ENCODE data around the gene NEURL2. TPM values are rescaled to one million over a fixed set of nuclear protein-coding genes. Genes with fewer than 3 reads are reported as not detected.

Gene NEURL2
- total RNA-seq, 4 donors from 2014 or later: 14.7 to 30.4 (median 18.1) TPM

- TF ChIP-seq EP300 (IDR thresholded peaks at IDR 0.05; ENCODE audit: low read depth) (no peak), POLR2A (IDR thresholded peaks at IDR 0.05) (no peak), CTCF (IDR thresholded peaks at IDR 0.05) (no peak), POLR2AphosphoS5 (IDR thresholded peaks at IDR 0.05) (no peak)
- in situ Hi-C loops (cut with MboI; ENCODE audit: low pct_ligation_motif_present in 1 of 4, low pct_unique_long_range_greater_than_20kb in 1 of 4, low sequenced_read_pairs in 3 of 4) (no loop called here), intact Hi-C loops (cut with DNase I; ENCODE audit: low total_unique reads) (loop anchor here (10.0 kb wide), 1 partner anchor 103 kb away; the partner anchor contains the start of genes DNTTIP1 and WFDC3)
- DNase-seq: no peak
- H3K36me3 ChIP-seq: peaks cover 0 to 37% (median 6%) of the 10 kb centered on the region in 4 donors
- H3K4me1 ChIP-seq: peaks cover 5 to 11% (median 10%) of the 10 kb centered on the region in 4 donors
- H3K27me3 ChIP-seq: no peaks in the 10 kb centered on the region
- no peaks in the 10 kb centered on the region for H3K9me3 ChIP-seq
- WGBS, 2 donors (ENCODE audit: low coverage in 1 of 2): 92% methylated on average over 7 of the region's 7 CpGs; no CpG with 5 or more reads in 1 of the 2 donors
- H3K4me3 ChIP-seq: no peak overlapping the region
- no peak overlapping the region for H3K27ac ChIP-seq
Observed at GRCh38 chr20:45897692-45898091, 6.7 kb upstream of the NEURL2 start.

- Histone ChIP-seq H3K27me3 (no peaks in the 10 kb centered on the region), H3K27ac (no peak overlapping the region), H3K4me3 (no peak overlapping the region), H3K9me3 (no peaks in the 10 kb centered on the region), H3K4me1 (peaks cover 9 to 15% (median 14%) of the 10 kb centered on the region in 4 donors), H3K36me3 (peaks cover 0 to 37% (median 6%) of the 10 kb centered on the region in 4 donors)
- 83% methylated on average over 2 of the region's 2 CpGs; no CpG with 5 or more reads in 1 of the 2 donors for WGBS, 2 donors (ENCODE audit: low coverage in 1 of 2)
- in situ Hi-C loops (cut with MboI; ENCODE audit: low pct_ligation_motif_present in 1 of 4, low pct_unique_long_range_greater_than_20kb in 1 of 4, low sequenced_read_pairs in 3 of 4): no loop called here
- no peak for DNase-seq
- no peak for TF ChIP-seq EP300 (IDR thresholded peaks at IDR 0.05; ENCODE audit: low read depth)
- TF ChIP-seq POLR2A (IDR thresholded peaks at IDR 0.05): no peak
- TF ChIP-seq CTCF (IDR thresholded peaks at IDR 0.05): no peak
- no peak for TF ChIP-seq POLR2AphosphoS5 (IDR thresholded peaks at IDR 0.05)
- intact Hi-C loops (cut with DNase I; ENCODE audit: low total_unique reads): loop anchor here (10.0 kb wide), 1 partner anchor 102 kb away; the partner anchor contains the start of genes DNTTIP1 and WFDC3
Observed at GRCh38 chr20:45897289-45897688, 6.3 kb upstream of the NEURL2 start.

GRCh38 chr20:45896641-45897161, 5.7 kb upstream of the NEURL2 start:
- Histone ChIP-seq H3K4me1 (peaks cover 14 to 21% (median 20%) of the 10 kb centered on the region in 4 donors), H3K27me3 (no peaks in the 10 kb centered on the region), H3K36me3 (peaks cover 0 to 37% (median 6%) of the 10 kb centered on the region in 4 donors), H3K9me3 (no peaks in the 10 kb centered on the region), H3K27ac (no peak overlapping the region), H3K4me3 (no peak overlapping the region)
- TF ChIP-seq POLR2A (IDR thresholded peaks at IDR 0.05) (no peak), CTCF (IDR thresholded peaks at IDR 0.05) (no peak), EP300 (IDR thresholded peaks at IDR 0.05; ENCODE audit: low read depth) (no peak), POLR2AphosphoS5 (IDR thresholded peaks at IDR 0.05) (no peak)
- no peak for DNase-seq
- 86% methylated on average over 14 of the region's 14 CpGs; no CpG with 5 or more reads in 1 of the 2 donors for WGBS, 2 donors (ENCODE audit: low coverage in 1 of 2)
- intact Hi-C loops (cut with DNase I; ENCODE audit: low total_unique reads) (loop anchor here (10.0 kb wide), 1 partner anchor 102 kb away; the partner anchor contains the start of genes DNTTIP1 and WFDC3), in situ Hi-C loops (cut with MboI; ENCODE audit: low pct_ligation_motif_present in 1 of 4, low pct_unique_long_range_greater_than_20kb in 1 of 4, low sequenced_read_pairs in 3 of 4) (no loop called here)

- 74% methylated on average over 10 of the region's 12 CpGs; no CpG with 5 or more reads in 1 of the 2 donors for WGBS, 2 donors (ENCODE audit: low coverage in 1 of 2)
- Histone ChIP-seq H3K27me3 (no peaks in the 10 kb centered on the region), H3K36me3 (peaks cover 0 to 37% (median 6%) of the 10 kb centered on the region in 4 donors), H3K4me1 (peaks cover 15 to 31% (median 29%) of the 10 kb centered on the region in 4 donors), H3K4me3 (no peak overlapping the region), H3K27ac (no peak overlapping the region), H3K9me3 (no peaks in the 10 kb centered on the region)
- intact Hi-C loops (cut with DNase I; ENCODE audit: low total_unique reads): loop anchor here (10.0 kb wide), 1 partner anchor 100 kb away; the partner anchor contains the start of genes DNTTIP1 and WFDC3
- no peak for TF ChIP-seq POLR2A (IDR thresholded peaks at IDR 0.05)
- in situ Hi-C loops (cut with MboI; ENCODE audit: low pct_ligation_motif_present in 1 of 4, low pct_unique_long_range_greater_than_20kb in 1 of 4, low sequenced_read_pairs in 3 of 4): no loop called here
- no peak for DNase-seq
Observed at GRCh38 chr20:45894797-45895196, 3.8 kb upstream of the NEURL2 start.
